Globus pallidus (tissue), 1 donor: ENCODE data around the gene CYSTM1.

Experiments used
- DNase-seq: peaks from one replicate; pipeline ENCODE4 v3.0.0-alpha.2; 2015; ENCODE audit warnings: low spot score

The CYSTM1 gene

GRCh38 chr5:140236891-140237598 lies 62.1 kb downstream of the CYSTM1 start:
- DNase-seq = no peak

- DNase-seq = no peak
Observed at GRCh38 chr5:140238756-140239155, 63.8 kb downstream of the CYSTM1 start.

- no peak for DNase-seq
Observed at GRCh38 chr5:140239461-140239860, 64.5 kb downstream of the CYSTM1 start.

- DNase-seq = peak; percentile 66
Observed at GRCh38 chr5:140239939-140240700, 65.1 kb downstream of the CYSTM1 start.

- DNase-seq = peak; percentile 98
Observed at GRCh38 chr5:140240987-140241706, 66.2 kb downstream of the CYSTM1 start.

GRCh38 chr5:140242099-140242498 lies 67.1 kb downstream of the CYSTM1 start:
- no peak for DNase-seq

GRCh38 chr5:140242890-140243585 lies 68.0 kb downstream of the CYSTM1 start:
- no peak for DNase-seq

- DNase-seq = no peak
Observed at GRCh38 chr5:140243706-140244250, 68.8 kb downstream of the CYSTM1 start.

- DNase-seq = peak; percentile 95
Observed at GRCh38 chr5:140244525-140245025, 69.6 kb downstream of the CYSTM1 start.

GRCh38 chr5:140245341-140245740 lies 70.4 kb downstream of the CYSTM1 start:
- DNase-seq = no peak

GRCh38 chr5:140245926-140246325 lies 70.9 kb downstream of the CYSTM1 start:
- no peak for DNase-seq

- DNase-seq = peak; percentile 52
Observed at GRCh38 chr5:140246378-140247122, 71.6 kb downstream of the CYSTM1 start.

- DNase-seq = no peak
Observed at GRCh38 chr5:140248414-140248813, 73.4 kb downstream of the CYSTM1 start.

- no peak for DNase-seq
Observed at GRCh38 chr5:140249536-140249935, 74.5 kb downstream of the CYSTM1 start.

- DNase-seq = no peak
Observed at GRCh38 chr5:140250386-140250785, 75.4 kb downstream of the CYSTM1 start.

GRCh38 chr5:140251527-140251973 lies 76.6 kb downstream of the CYSTM1 start:
- DNase-seq = no peak

GRCh38 chr5:140252470-140253126 lies 77.6 kb downstream of the CYSTM1 start:
- no peak for DNase-seq

- no peak for DNase-seq
Observed at GRCh38 chr5:140253985-140254384, 79.0 kb downstream of the CYSTM1 start.

GRCh38 chr5:140255460-140256157 lies 80.6 kb downstream of the CYSTM1 start:
- no peak for DNase-seq

GRCh38 chr5:140256726-140257125 lies 81.7 kb downstream of the CYSTM1 start:
- no peak for DNase-seq
